Keratinocyte (primary cell): ENCODE data around the gene TRPM6.

ENCODE experiments used
- CTCF ChIP-seq, 3 experiments: IDR thresholded peaks in 1 of 3; conservative IDR thresholded peaks in 1 of 3; optimal IDR thresholded peaks in 1 of 3; 2 replicates in 2 of 3; 3 replicates in 1 of 3; pipeline versions ENCODE3 to v1.5.1; 2011; ENCODE audit warnings: low read length in 3 of 3, mild to moderate bottlenecking in 3 of 3, moderate library complexity in 2 of 3, control low read depth in 1 of 3, inconsistent platforms in 1 of 3; ENCODE audit not compliant: insufficient read depth in 2 of 3; ENCODE audit errors: extremely low read depth in 1 of 3
- EZH2 ChIP-seq: IDR thresholded peaks from one replicate; pipeline ENCODE4 v1.6.1; 2012; ENCODE audit warnings: inconsistent platforms, mild to moderate bottlenecking, low read length, moderate library complexity

- TF ChIP-seq CTCF (optimal IDR thresholded peaks at IDR 0.05 in 1 of 3, IDR thresholded peaks at IDR 0.05 in 1 of 3, conservative IDR thresholded peaks at IDR 0.05 in 1 of 3; ENCODE audit: extremely low read depth in 1 of 3, insufficient read depth in 2 of 3, low read length in 3 of 3) (no peak), EZH2 (no peak)
Observed at GRCh38 chr9:74887041-74887980, at the start of gene TRPM6.
